CD4-positive, alpha-beta T cell (primary cell): ENCODE data around the gene FRMD5. TPM values are rescaled to one million over a fixed set of nuclear protein-coding genes. Genes with fewer than 3 reads are reported as not detected.

Source experiments
- ATAC-seq: fragments of 200-7000 bp; cut with Tn5 transposase; one replicate; pipeline ENCODE4 v1.10.0; 2022; ENCODE audit warnings: mild to moderate bottlenecking; ENCODE audit not compliant: poor library complexity
- CTCF ChIA-PET: fragments of 350-600 bp; sonication (Branson Sonifier 250); formaldehyde crosslinking; loops from one replicate; lab custom pipeline; 2021; ENCODE audit warnings: antibody characterized with exemption, inconsistent platforms; lab: Charles Lee
- POLR2A ChIA-PET: fragments of 350-600 bp; sonication (Branson Sonifier 250); formaldehyde crosslinking; loops from one replicate; lab custom pipeline; 2021; ENCODE audit warnings: antibody characterized with exemption, inconsistent platforms; lab: Charles Lee
- DNase-seq, 14 experiments: peaks; one replicate each; pipeline ENCODE4 v3.0.0-alpha.2; 2013 to 2020; ENCODE audit warnings: mixed read lengths in 2 of 14
- H3K27ac ChIP-seq, 2 donors: one replicate each; pipeline versions ENCODE4 v1.5.1 to v1.7.0; 2013; ENCODE audit warnings: low read length in 2 of 2, low read depth in 1 of 2, mild to moderate bottlenecking in 1 of 2
- H3K27me3 ChIP-seq, 2 experiments: 1 replicate in 1 of 2; 2 replicates in 1 of 2; pipeline versions ENCODE4 v1.6.1 to v1.7.0; 2013; ENCODE audit warnings: low read length in 2 of 2, control low read depth in 1 of 2, mild to moderate bottlenecking in 1 of 2, moderate library complexity in 1 of 2; ENCODE audit not compliant: insufficient read depth in 2 of 2, control insufficient read depth in 1 of 2
- H3K36me3 ChIP-seq: one replicate; pipeline ENCODE4 v1.6.1; 2013; ENCODE audit warnings: low read length, control low read depth; ENCODE audit not compliant: insufficient read depth
- H3K4me1 ChIP-seq: one replicate; pipeline ENCODE4 v1.6.1; 2013; ENCODE audit warnings: low read length, control low read depth; ENCODE audit not compliant: insufficient read depth
- H3K4me3 ChIP-seq: one replicate; pipeline ENCODE4 v1.5.1; 2013; ENCODE audit warnings: mild to moderate bottlenecking, low read length, moderate library complexity
- H3K9me3 ChIP-seq, 2 experiments: 1 replicate in 1 of 2; 2 replicates in 1 of 2; pipeline versions ENCODE4 v1.6.1 to v1.7.0; 2013; ENCODE audit warnings: low read length in 2 of 2, mild to moderate bottlenecking in 2 of 2, control low read depth in 1 of 2, moderate library complexity in 1 of 2; ENCODE audit not compliant: control insufficient read depth in 1 of 2, insufficient read depth in 1 of 2
- H3K27ac Mint-ChIP-seq: one replicate; pipeline ENCODE4 v1.8.0; 2020; ENCODE audit warnings: mixed read lengths
- H3K27me3 Mint-ChIP-seq: one replicate; pipeline ENCODE4 v1.8.0; 2021; ENCODE audit warnings: mixed read lengths
- H3K36me3 Mint-ChIP-seq: one replicate; pipeline ENCODE4 v1.8.0; 2021; ENCODE audit warnings: low read depth, mixed read lengths
- H3K4me1 Mint-ChIP-seq: one replicate; pipeline ENCODE4 v1.8.0; 2021; ENCODE audit warnings: low read depth, mixed read lengths
- H3K4me3 Mint-ChIP-seq: one replicate; pipeline ENCODE4 v1.8.0; 2020; ENCODE audit warnings: mild to moderate bottlenecking, mixed read lengths
- H3K9me3 Mint-ChIP-seq: one replicate; pipeline ENCODE4 v1.8.0; 2020; ENCODE audit warnings: mixed read lengths
- intact Hi-C, 2 experiments: fragments of 100-400 bp; cut with DNase I in 1 of 2; cut with micrococcal nuclease in 1 of 2; formaldehyde crosslinking; loops; one replicate each; pipeline versions ENCODE4 v1.15.1 to v1.9.0; 2023 to 2025; cut with DNase I, micrococcal nuclease
- total RNA-seq, 174 experiments: library from RNA in 2 of 174; stranded (reverse) in 2 of 174; gene quantifications; one replicate each; pipeline ENCODE4 v1.2.3 and lab custom pipeline; 2021 to 2026
- TF ChIP-seq, protein P1 (sequence below): fragments of 200-600 bp; IDR thresholded peaks from one replicate; pipeline ENCODE4 v1.8.0; 2022; ENCODE audit warnings: antibody characterized with exemption, mild to moderate bottlenecking

FRMD5 gene
- total RNA-seq, 2 experiments from 2014 or later, result not detected

GRCh38 chr15:43899928-43900327, 295.1 kb downstream of the FRMD5 start:
- Histone ChIP-seq H3K4me3 (no peak overlapping the region), H3K4me1 (peaks cover 10% of the 10 kb centered on the region), H3K9me3 (no peaks in the 10 kb centered on the region), H3K27ac (no peak overlapping the region), H3K27me3 (no peaks in the 10 kb centered on the region), H3K36me3 (no peaks in the 10 kb centered on the region)
- TF ChIP-seq, protein P1, sequence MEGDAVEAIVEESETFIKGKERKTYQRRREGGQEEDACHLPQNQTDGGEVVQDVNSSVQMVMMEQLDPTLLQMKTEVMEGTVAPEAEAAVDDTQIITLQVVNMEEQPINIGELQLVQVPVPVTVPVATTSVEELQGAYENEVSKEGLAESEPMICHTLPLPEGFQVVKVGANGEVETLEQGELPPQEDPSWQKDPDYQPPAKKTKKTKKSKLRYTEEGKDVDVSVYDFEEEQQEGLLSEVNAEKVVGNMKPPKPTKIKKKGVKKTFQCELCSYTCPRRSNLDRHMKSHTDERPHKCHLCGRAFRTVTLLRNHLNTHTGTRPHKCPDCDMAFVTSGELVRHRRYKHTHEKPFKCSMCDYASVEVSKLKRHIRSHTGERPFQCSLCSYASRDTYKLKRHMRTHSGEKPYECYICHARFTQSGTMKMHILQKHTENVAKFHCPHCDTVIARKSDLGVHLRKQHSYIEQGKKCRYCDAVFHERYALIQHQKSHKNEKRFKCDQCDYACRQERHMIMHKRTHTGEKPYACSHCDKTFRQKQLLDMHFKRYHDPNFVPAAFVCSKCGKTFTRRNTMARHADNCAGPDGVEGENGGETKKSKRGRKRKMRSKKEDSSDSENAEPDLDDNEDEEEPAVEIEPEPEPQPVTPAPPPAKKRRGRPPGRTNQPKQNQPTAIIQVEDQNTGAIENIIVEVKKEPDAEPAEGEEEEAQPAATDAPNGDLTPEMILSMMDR, result no peak
- Mint-ChIP-seq H3K9me3 (no peaks in the 10 kb centered on the region), H3K36me3 (no peaks in the 10 kb centered on the region), H3K4me1 (peaks cover 4% of the 10 kb centered on the region), H3K27me3 (no peaks in the 10 kb centered on the region), H3K27ac (no peak overlapping the region), H3K4me3 (no peak overlapping the region)
- CTCF ChIA-PET, result no interaction called here
- ATAC-seq (no peak), DNase-seq (no peak)
- intact Hi-C loops, result loop anchor here (5.0 to 10.0 kb wide), 3 partner anchors 165 to 602 kb away; no protein-coding TSS in a partner anchor
- POLR2A ChIA-PET, result no interaction called here

DNA sequence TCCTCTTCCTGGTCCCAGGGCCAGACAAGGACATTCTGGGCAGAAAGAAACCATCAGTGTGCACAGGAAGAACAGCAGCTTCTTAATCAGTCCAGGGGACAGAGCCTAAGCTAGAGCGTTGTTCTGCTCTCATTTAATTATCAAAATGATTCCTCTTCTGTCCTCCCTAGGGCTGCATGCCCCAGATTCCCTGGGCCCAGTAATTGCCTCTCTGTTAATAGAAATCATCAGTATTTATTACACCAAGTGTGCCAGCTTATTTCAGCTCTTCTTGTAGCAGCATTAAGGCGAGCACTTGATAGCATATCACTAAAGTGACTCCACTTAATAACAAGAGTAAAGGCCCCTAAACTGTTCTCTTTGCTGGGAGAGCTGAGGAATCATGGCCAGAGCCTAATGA, 296.2 kb downstream of the FRMD5 start:
- no peaks in the 10 kb centered on the region for H3K9me3 ChIP-seq
- Mint-ChIP-seq H3K27me3 (no peaks in the 10 kb centered on the region), H3K4me1 (peaks cover 2% of the 10 kb centered on the region), H3K27ac (no peak overlapping the region), H3K4me3 (no peak overlapping the region), H3K36me3 (no peaks in the 10 kb centered on the region), H3K9me3 (no peaks in the 10 kb centered on the region)
- H3K4me3 ChIP-seq, result no peak overlapping the region
- ATAC-seq (no peak), DNase-seq (no peak)
- ChIA-PET CTCF (no interaction called here), POLR2A (no interaction called here)
- H3K27ac ChIP-seq, result no peak overlapping the region
- TF ChIP-seq, protein P1, result no peak
- no peaks in the 10 kb centered on the region for H3K27me3 ChIP-seq
- no peaks in the 10 kb centered on the region for H3K36me3 ChIP-seq
- peaks cover 4% of the 10 kb centered on the region for H3K4me1 ChIP-seq
- intact Hi-C loops, result no loop called here

- Mint-ChIP-seq H3K4me1 (no peaks in the 10 kb centered on the region), H3K9me3 (no peaks in the 10 kb centered on the region), H3K27ac (no peak overlapping the region), H3K4me3 (no peak overlapping the region), H3K36me3 (no peaks in the 10 kb centered on the region), H3K27me3 (no peaks in the 10 kb centered on the region)
- Histone ChIP-seq H3K9me3 (no peaks in the 10 kb centered on the region), H3K4me1 (no peaks in the 10 kb centered on the region), H3K27me3 (no peaks in the 10 kb centered on the region), H3K36me3 (no peaks in the 10 kb centered on the region), H3K4me3 (no peak overlapping the region), H3K27ac (no peak overlapping the region)
- intact Hi-C loops, result no loop called here
- ChIA-PET CTCF (no interaction called here), POLR2A (no interaction called here)
- DNase-seq (no peak), ATAC-seq (no peak)
- TF ChIP-seq, protein P1, result no peak
Measured at GRCh38 chr15:43896543-43896942, 298.5 kb downstream of the FRMD5 start.
